ENCODE measurements around the gene WBP11.

Gene WBP11

DNA sequence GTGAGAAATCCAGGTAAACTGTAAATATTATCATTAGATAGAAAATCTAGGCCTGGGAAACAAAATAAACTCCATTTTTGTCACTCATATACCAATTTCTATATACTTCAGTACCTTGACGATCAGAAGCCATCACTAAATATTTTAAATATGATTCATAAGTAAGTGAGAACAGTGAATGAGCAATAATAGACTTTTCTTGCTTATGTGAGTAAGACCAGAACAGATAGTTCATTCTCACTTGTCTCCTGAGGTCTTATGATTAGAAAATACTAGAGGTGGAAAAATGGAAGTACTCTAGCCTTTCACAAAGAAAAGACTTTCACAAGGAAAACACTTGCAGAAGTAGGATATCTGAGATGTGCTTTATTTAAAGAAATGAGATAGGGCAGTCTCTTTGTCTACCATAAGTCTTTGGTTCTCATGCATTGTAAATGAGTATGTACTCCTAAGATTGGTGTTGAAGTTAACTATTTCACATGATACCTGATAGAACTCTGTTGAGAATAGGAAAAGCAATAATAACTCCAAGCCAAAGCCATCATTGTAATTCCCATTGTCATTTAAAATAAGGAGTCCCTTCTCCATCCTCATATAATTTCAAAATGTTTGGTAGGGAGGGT lies 20.8 kb upstream of the WBP11 start:
- no peak for DNase-seq (ENCODE audit: low read depth in 2 of 2)

DNA sequence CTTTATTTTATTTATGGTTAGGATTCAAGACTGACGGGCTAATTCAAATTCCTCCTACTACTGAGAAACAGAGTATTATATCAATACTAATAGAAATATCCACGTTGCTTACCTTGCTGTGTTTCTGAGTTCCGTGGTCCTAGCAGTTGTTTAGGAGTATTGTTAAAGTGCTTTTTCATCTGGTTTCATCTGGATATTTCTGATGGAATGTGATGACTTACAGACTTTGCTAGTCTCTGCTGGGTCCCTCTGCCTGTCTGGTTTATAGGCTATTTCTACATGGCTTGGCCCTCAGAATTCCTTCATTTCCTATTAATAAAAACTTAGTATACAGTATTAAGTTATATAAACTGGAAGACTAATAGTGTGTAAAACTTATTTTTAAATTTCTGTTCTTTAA lies 10.7 kb upstream of the WBP11 start, which contains the start of gene SMCO3:
SMCO3 (minus strand) TSS at position 169 of the 400 bp plus-strand sequence. CDS start 7,502 bp downstream, outside the sequence.
- DNase-seq (ENCODE audit: low read depth in 2 of 2): no peak

DNA sequence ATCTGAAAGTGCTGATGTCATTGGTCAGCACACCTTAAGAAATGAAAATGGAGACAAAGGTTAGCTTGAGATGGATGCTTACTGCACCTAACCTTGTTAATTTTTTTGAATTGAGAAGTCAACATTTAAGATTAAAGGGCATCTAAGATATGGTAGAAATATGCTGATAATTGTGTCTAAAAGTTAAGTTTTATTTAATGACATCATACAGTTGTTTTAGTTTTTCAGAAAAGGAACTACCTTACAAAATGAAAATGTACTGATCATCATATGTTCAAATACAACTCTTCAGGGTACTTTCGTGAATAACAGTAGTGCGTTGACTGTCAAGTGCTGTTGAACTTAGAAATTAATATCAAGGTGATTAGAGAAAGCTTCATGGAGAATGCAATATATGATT lies 8.2 kb upstream of the WBP11 start:
- DNase-seq (ENCODE audit: low read depth in 2 of 2): no peak

DNA sequence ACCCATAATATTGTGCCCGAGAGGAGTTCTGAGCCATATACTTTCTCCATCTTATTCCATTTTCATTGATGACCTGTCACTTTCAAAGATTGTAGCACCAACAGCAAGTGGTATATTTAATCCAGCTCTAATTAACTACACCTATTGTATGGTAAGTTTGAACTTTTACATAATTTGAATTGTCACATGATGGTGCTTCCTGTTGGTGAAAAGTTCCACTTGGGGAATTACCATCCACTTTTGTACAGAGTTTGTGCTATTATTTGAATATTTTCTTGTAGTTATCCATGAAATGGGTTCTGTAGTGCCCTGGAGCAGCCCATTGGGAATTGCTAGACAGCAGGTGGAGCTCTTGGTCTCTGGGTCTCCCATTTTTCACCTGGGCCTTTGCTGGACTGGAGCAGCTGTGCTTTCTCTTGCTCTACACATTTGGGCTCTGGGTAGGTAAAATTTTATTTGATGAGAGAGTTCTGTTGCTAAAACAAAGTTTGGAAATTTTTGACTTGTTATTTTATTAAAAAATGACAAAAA lies 7.7 kb upstream of the WBP11 start:
- no peak for DNase-seq (ENCODE audit: low read depth in 2 of 2)

DNA sequence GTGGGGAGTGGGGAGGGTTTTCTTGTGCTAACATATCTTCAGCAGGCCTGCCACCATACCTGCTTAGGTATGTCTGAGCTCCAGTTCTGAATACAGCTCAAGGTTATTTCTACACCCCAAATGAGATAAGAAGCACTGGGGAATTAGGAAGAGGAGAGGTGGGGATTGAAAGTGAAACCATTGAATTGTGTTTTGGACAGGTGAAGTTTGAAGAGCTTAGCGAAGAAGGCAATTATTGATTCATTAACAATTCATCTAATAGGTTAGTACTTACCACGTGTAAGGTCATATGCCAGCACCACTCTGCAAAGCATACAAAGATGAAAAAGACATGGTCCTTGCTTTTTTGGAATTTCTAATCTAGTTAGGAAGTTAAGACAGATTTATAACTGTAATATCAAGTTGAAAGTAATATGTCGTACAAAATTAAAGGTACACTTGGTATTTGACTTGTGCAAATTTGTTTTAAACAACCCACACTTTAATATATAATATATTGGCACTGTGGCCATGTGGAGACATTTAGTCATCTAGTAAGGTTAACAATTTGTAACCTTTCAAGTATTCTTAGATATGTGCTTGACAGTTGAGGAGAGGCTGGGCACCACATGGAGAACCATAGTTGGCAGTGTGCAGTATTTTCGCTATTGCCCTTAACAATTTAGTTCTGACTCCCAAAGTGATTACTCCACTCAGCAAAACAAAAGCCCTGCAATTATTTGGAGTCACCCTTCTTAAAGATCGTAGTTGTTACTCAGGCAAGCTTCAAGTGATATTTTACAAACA lies 7.1 kb upstream of the WBP11 start:
- no peak for DNase-seq (ENCODE audit: low read depth in 2 of 2)

DNA sequence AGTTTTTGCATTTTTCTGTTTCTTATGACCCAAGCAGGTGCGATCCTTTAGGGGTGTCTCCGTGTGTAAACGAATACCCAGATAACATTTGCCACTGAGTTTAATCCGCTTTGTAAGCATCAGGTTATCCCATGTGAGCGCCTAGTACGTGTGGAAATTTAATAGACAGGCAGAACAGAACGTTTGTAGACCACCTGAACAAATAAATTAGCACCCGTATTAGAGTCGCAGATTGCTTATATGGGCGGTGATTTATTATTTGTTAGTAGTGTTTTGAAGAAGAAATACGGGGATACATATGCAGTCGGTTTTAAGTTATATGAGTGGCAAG lies 517 bp upstream of the WBP11 start:
- DNase-seq (ENCODE audit: low read depth in 2 of 2): no peak

DNA sequence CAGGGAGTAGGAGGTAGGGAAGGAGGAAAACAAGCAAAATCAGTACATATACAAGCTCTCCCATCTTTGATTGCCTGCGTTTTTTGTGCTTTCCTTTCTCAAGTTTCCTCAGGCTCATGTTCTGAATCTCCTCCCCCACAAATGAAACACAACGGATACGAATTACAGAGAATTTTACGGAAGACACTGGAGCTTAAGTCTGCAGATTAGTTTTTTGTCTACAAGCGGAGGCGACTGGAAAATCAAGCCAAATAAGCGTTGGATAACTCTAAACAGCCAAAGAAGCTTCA lies 612 bp downstream of the WBP11 start:
- no peak for DNase-seq (ENCODE audit: low read depth in 2 of 2)

DNA sequence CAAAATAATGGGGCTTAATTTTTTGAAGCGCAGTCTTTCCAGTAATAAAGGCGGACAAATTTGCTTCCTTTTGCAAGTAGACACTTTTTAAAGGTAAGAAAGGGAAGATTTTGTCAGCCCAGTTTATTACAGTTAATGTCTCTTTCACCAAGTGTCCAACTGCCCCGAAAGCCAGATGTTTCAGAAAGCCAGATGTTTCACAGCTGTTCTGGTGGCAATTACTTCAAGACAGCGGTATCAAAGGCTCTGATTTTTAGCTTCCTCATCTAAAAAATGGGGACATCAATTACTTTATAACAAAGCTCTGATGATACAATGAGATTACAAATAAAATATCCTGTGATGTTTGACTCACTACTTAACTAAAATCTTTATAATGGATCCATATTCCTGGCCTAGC lies 1.0 kb downstream of the WBP11 start:
- no peak for DNase-seq (ENCODE audit: low read depth in 2 of 2)

DNA sequence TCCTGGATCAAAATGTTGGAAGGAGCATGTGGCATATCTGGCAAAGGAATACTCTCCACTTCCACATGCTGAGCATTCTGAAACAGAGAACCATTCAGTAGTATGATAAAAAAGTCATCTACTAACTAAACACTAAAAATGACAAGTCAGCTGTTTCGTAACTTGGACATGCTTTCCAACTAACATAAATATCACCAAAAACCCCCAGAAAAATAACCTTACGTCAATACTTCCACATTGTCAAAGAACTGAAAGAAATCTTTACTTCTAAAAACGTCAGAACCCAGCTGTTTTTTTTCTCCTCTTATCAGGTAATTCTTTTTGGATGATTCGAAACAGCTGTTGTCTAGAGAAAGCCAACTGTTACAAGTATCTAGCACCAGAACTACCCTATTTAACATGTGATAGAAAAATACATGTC lies 8.2 kb downstream of the WBP11 start:
- DNase-seq (ENCODE audit: low read depth in 2 of 2): no peak

DNA sequence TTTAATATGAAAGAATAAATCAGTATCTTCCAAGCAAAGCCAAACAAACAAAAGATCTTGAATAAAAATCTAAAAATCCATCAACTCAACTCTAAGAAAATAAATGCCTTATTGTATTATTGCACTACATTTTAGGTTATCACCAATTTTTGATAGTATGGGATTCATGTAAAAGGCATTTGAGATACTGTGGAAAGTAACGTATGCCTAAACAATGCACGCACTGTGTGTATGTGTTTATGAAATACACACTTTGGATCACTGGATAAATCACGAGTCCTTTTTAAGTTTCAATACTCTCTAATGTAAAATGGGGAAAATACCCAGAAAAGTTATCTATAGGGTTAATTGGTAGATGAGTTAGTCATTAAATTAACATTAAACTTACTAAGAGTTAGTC lies 17.7 kb downstream of the WBP11 start:
- DNase-seq (ENCODE audit: low read depth in 2 of 2): no peak

DNA sequence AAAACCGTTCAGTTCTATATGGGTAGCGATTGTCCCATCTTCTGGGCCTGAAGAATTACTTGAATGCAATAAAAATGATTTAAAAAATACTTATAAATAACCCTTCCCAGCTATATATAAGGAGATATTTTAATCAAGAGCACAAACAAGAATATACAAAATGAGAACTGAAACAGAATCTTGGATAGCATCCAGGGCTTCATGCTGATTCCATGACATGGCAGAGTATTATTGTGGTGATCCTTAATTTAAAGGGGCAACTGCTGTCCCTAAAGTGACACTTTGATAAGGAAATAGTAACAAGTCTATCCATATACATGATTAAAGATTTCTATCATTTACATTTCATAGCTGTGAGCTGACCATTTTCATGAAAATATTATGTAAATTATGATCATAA lies 18.8 kb downstream of the WBP11 start:
- no peak for DNase-seq (ENCODE audit: low read depth in 2 of 2)

DNA sequence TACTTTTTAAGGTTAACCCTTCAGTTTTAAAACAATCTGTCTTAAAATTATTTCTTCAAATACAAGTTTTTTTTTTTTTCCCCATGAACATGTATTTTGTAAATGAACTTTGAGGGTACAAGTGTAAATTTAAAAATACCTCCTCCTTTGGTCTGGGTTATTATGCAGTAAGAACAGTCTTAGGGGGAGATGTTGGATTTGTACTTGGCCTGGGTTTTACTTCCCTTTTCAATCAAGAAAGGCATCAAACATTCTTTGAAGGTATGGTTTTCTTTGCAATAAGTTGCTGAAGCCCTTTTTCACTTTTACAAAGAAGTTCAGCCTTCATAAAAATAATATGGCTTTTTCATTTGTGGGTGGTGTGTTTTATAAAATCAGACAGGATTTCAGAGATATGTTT lies 20.5 kb downstream of the WBP11 start:
- no peak for DNase-seq (ENCODE audit: low read depth in 2 of 2)

DNA sequence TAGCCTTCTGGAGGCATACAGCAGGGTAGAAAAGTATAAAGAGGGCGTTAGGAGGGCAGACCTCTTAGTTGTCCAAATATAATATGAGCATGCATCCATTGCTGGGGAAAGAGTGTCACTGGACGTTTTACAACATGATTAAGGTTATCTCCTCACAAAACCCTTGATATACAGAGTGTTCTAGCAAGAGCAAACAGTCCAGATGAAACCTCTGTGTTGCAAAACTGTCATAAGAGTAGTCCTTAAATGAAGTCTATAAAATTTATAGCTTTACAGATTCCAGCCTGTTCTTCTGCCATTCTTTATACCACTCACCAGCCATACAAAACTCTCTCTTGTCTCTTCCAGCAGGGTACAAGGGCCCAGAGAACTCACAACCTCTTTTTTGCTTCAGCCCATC lies 21.7 kb downstream of the WBP11 start:
- DNase-seq (ENCODE audit: low read depth in 2 of 2): no peak

DNA sequence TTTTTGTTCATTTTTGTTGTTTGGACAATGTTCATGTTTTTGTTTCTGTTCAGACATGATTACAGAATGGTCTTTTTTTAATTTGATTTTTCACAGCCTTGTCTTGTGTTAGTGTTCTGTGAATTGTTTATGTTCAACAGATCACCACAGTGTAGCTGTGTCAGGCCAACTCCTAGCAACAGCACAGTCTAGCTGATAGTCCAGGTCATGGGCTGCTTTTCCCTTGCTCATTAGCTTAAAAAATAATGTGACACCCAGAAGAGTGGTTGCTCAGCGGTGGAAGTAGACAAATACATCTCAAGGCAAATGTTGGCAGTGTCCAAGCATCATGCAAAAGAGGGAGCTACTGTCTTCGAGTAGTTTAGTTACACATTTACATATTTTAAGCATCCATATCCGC lies 22.4 kb downstream of the WBP11 start:
- no peak for DNase-seq (ENCODE audit: low read depth in 2 of 2)

DNA sequence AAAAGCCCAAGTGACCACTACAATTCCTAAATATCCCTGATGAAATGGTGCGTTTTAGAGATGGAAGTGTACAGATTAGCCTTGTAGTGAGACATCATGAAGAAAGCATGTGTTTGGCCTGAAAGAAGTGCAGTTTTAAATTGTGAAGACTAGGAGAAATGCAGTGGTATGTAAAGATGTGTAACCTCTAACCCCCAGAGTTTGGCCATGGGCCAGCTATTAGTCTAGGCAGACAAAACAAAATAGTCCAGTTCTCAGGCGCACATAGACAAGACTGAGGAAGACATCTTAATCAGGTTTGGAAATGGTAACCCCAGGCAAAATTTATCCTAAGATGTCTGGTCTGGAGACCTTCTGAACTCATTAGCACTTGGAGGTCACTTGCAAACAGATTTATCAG lies 23.4 kb downstream of the WBP11 start:
- no peak for DNase-seq (ENCODE audit: low read depth in 2 of 2)

DNA sequence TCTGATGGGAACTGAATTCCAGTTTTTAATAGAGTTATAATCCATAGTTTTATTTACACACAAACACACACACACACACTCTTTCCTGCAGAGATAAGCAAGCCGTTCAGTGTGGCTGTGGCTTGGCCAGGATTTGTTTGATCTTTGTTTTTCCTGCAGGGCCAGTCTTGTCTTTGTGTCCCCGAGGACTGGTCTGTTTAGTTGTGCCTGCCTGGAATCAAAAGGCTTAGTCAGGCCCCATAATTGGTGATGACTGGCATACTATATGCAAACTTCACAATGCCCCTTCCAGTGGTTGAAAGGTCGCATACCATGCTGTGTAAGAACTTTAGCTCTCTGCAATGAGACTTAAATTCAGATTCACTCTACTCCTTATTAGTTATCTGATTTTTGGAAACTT lies 26.0 kb downstream of the WBP11 start:
- DNase-seq (ENCODE audit: low read depth in 2 of 2): no peak

DNA sequence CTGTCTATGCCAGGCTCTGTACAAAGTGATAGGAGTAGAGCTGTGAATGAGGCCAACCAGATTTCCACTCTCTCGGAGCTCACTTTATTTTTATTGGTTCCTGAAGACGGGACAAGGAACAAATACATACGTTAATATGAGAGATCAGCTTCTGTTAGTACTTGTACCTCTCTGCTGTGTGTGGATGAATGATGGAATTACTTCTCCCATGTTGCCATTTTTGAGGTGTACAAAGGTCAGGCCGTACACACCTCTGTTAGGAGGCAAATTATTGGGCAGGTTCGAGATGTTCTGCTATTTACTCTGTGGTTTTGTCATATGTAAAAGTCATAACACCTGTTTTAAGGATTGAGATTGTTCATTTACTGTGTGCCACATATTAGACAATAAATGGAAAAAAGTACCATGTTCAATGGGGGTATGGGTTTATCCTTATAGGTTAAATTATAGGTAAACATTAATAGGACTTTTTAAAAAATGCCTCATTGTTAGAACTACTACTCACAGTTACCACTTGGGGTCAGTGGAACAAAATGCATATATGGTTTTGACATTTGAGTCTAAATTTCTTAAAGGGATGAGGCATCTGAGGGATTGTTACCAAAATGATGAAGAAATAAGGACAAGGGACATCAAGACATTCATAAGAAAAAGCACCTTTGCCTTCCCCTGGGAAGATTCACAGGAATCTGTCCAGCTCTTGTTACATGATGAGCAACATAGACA lies 26.9 kb downstream of the WBP11 start:
- no peak for DNase-seq (ENCODE audit: low read depth in 2 of 2)

DNA sequence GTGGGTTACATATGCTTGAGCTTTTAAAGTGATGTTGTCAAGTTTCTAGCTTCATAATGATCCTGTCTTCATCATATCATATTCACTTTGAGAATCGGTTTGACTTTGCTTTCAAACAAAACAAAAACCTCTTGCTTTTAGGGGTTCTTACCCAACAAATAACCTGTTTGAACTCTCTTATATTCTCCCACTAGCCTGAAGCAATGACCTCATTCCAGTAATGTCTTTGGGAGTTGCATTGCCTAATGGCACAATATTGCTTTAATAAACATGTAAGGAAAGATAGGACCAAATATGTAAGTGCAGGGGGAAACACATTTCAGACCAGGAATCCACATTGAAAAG lies 27.7 kb downstream of the WBP11 start:
- no peak for DNase-seq (ENCODE audit: low read depth in 2 of 2)

DNA sequence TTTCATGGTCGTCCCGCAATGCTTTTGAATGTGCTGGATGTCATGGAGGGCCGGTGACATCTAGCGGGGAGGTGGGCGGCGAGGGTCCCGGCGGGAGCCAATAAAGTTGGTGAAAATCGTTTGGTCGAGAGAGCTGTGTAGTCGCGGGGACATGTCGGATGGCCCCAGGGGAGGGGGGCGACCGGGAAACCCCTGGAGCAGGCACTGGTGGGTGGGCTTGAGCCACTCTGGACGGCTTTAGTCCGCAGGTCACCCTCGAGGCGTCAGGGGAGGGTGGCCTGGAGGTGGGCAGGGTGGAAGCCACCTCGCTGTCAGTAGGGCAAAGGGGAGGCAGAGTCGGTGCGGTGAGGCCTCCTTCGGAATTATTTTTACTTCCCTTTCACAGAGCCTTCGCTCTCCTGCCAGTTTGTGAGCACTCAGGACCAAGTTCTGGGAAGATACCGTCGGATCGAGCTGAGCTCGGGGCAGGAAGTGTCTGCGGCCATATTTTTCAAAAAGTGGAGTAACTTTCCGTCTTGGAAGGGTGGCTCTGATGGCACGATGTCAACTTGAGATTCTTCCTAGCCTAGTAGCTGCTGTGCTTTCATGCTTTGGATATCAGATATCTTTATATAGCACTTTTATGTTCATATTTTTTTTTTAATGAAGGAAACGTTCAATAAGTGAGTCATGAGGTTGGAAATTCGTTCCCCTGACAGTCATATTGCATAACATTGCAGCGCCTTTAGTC lies 28.2 kb downstream of the WBP11 start:
- peak in 1 of 2 experiments; percentile 17 for DNase-seq (ENCODE audit: low read depth in 2 of 2)

DNA sequence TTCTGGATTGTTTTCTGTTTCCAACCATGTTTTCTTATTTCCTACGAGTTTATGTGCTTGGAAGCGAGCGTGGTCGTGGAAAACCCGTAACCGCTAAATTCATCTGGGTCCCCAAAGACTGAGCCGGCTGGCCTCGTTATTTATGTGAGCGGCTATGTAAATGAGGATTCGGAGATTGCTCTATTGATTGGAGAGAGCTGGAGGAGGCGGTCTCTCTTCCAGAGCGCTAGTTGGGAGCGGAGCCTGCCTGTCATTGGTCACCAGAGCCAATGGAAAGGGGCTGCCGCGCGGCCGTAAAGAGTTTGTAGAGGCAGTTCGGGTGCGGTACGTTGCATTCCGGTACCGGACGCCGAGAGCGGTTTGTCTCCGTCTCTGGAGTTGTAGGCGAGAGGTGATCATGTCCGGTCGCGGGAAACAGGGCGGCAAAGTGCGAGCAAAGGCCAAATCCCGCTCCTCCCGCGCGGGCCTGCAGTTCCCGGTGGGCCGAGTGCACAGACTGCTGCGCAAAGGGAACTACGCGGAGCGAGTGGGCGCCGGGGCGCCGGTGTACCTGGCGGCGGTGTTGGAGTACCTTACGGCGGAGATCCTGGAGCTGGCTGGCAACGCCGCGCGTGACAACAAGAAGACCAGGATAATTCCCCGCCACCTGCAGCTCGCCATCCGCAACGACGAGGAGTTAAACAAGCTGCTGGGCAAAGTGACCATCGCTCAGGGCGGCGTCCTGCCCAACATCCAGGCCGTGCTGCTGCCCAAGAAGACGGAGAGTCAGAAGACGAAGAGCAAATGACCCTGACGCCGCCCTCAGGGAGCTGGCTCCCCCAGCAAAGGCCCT lies 29.0 kb downstream of the WBP11 start:
- DNase-seq (ENCODE audit: low read depth in 2 of 2): peak; percentile 75 to 81

DNA sequence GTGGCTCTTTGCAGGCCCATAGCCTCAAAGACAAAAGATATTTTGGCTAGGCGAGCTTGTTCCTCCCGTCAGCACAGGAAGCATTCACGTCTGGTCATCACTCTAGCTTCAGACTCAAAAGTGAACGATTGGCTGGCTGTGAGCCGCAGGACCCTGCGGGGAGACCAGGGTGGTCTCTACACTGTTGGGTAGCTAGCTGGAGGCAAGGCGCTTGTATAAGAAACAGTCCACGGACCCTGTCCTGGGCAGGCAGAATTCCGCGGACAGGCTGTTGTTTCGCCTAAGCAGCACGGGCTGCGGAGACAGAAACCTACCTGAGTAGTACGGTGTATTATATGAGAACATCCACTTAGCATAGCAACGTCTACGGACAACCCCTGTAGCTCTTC lies 29.6 kb downstream of the WBP11 start:
- DNase-seq (ENCODE audit: low read depth in 2 of 2): no peak

DNA sequence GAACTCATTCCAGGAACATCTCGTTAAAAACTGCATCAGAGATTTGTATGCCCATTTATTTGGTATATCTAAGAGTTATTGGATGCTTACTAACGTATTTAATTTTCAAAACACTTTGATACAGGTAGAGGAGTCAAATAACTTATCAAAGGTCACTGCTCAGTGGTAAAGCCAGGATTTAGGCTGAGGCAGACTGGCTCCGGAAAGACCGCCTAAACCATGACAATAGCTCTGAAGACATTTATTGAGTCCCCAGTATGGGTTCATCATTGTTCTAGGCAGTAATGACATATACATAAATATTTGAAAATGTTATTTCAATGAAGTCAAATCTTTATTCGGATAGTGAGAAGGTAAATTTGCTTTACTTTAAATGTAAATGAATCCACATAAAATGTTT lies 30.3 kb downstream of the WBP11 start:
- no peak for DNase-seq (ENCODE audit: low read depth in 2 of 2)
